Chondrocyte (in vitro differentiated cells): ENCODE data around the gene GPC2. TPM values are rescaled to one million over a fixed set of nuclear protein-coding genes. Genes with fewer than 3 reads are reported as not detected.
"Not testable (repeated sequence)": the region's sequence is repeated elsewhere in the genome, so short reads cannot be mapped to it uniquely, and the experiment has no call there.

Experiments
- DNase-seq: peaks from one replicate; pipeline ENCODE4 v3.0.0; 2021; ENCODE audit warnings: mixed read lengths, low spot score
- H3K27ac Mint-ChIP-seq: one replicate; pipeline ENCODE4 v1.8.0; 2021; ENCODE audit warnings: mild to moderate bottlenecking, moderate library complexity, mixed read lengths; ENCODE audit not compliant: unreplicated experiment
- H3K27me3 Mint-ChIP-seq: 2 replicates; pipeline ENCODE4 v1.8.0; 2021; ENCODE audit warnings: low read depth, mixed read lengths
- H3K36me3 Mint-ChIP-seq: 2 replicates; pipeline ENCODE4 v1.8.0; 2021; ENCODE audit warnings: low read depth, mixed read lengths
- H3K4me1 Mint-ChIP-seq: 2 replicates; pipeline ENCODE4 v1.8.0; 2021; ENCODE audit warnings: low read depth, mild to moderate bottlenecking, mixed read lengths
- H3K4me3 Mint-ChIP-seq: one replicate; pipeline ENCODE4 v1.8.0; 2021; ENCODE audit warnings: mild to moderate bottlenecking, moderate library complexity, mixed read lengths; ENCODE audit not compliant: unreplicated experiment
- H3K9me3 Mint-ChIP-seq: 2 replicates; pipeline ENCODE4 v1.8.0; 2021; ENCODE audit warnings: low read depth, mixed read lengths
- CTCF ChIP-seq: fragments of 200-600 bp; sonication (generic); IDR thresholded peaks from 2 replicates; pipeline ENCODE4 v1.5.0; 2021; ENCODE audit warnings: antibody characterized with exemption, mild to moderate bottlenecking, moderate library complexity
- total RNA-seq: library from RNA; stranded (reverse); gene quantifications from 3 replicates; pipeline ENCODE4 v1.2.1, GENCODE V29; 2021

Gene GPC2
- total RNA-seq, 1 donor from 2014 or later, result 6.7 TPM

GRCh38 chr7:100209493-100209892 lies 32.3 kb upstream of the GPC2 start:
- peaks cover 22% of the 10 kb centered on the region for H3K27me3 Mint-ChIP-seq
- DNase-seq, result no peak
- no peaks in the 10 kb centered on the region for H3K36me3 Mint-ChIP-seq
- H3K4me1 Mint-ChIP-seq, result no peaks in the 10 kb centered on the region
- no peak overlapping the region for H3K4me3 Mint-ChIP-seq
- H3K27ac Mint-ChIP-seq, result no peak overlapping the region
- no peak for TF ChIP-seq CTCF
- no peaks in the 10 kb centered on the region for H3K9me3 Mint-ChIP-seq

GRCh38 chr7:100208911-100209408 lies 31.8 kb upstream of the GPC2 start:
- DNase-seq, result no peak
- no peaks in the 10 kb centered on the region for H3K36me3 Mint-ChIP-seq
- no peak overlapping the region for H3K4me3 Mint-ChIP-seq
- H3K4me1 Mint-ChIP-seq, result no peaks in the 10 kb centered on the region
- H3K27ac Mint-ChIP-seq, result no peak overlapping the region
- no peak for TF ChIP-seq CTCF
- peaks cover 24% of the 10 kb centered on the region for H3K27me3 Mint-ChIP-seq
- no peaks in the 10 kb centered on the region for H3K9me3 Mint-ChIP-seq

DNA sequence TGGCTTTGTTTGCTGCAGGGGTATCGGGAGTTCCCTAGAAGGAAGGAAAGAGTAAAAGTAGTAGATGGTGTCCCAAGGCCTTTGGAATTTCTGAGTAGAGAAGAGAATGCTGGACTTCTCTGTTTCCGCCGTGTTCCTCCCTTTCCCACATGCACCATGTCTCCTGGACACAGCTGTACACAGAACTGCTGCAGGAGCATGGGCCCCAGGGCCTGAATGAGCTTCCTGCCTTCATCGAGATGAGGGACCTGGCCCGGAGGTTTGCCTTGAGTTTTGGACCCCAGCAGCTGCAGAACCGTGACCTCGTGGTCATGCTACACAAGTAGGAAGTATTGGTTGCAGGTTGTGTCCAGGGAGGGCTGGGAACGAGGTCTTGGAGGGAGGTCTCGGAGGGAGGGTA lies 27.3 kb upstream of the GPC2 start:
- Mint-ChIP-seq H3K4me1 (no peaks in the 10 kb centered on the region), H3K4me3 (no peak overlapping the region), H3K27me3 (peaks cover 39% of the 10 kb centered on the region), H3K9me3 (no peaks in the 10 kb centered on the region), H3K27ac (no peak overlapping the region), H3K36me3 (no peaks in the 10 kb centered on the region)
- TF ChIP-seq CTCF, result no peak
- no peak for DNase-seq

GRCh38 chr7:100200693-100201092 lies 23.5 kb upstream of the GPC2 start:
- DNase-seq, result no peak
- H3K9me3 Mint-ChIP-seq, result no peaks in the 10 kb centered on the region
- no peak overlapping the region for H3K4me3 Mint-ChIP-seq
- H3K36me3 Mint-ChIP-seq, result no peaks in the 10 kb centered on the region
- no peak overlapping the region for H3K27ac Mint-ChIP-seq
- TF ChIP-seq CTCF, result no peak
- no peaks in the 10 kb centered on the region for H3K4me1 Mint-ChIP-seq
- peaks cover 42% of the 10 kb centered on the region for H3K27me3 Mint-ChIP-seq

- Mint-ChIP-seq H3K4me1 (no peaks in the 10 kb centered on the region), H3K36me3 (no peaks in the 10 kb centered on the region), H3K9me3 (no peaks in the 10 kb centered on the region), H3K27ac (no peak overlapping the region), H3K27me3 (peaks cover 36% of the 10 kb centered on the region), H3K4me3 (no peak overlapping the region)
- DNase-seq, result no peak
- TF ChIP-seq CTCF, result no peak
Measured at GRCh38 chr7:100198266-100198665, 21.1 kb upstream of the GPC2 start.

- H3K4me3 Mint-ChIP-seq, H3K36me3 Mint-ChIP-seq, DNase-seq, H3K27ac Mint-ChIP-seq, H3K9me3 Mint-ChIP-seq: not testable (repeated sequence)
- peaks cover 21% of the 10 kb centered on the region for H3K27me3 Mint-ChIP-seq
- peaks cover 13% of the 10 kb centered on the region for H3K4me1 Mint-ChIP-seq
Measured at GRCh38 chr7:100195901-100196322, 18.7 kb upstream of the GPC2 start.
